ENCODE data around the gene IKZF3. TPM values are rescaled to one million over a fixed set of nuclear protein-coding genes. Genes with fewer than 3 reads are reported as not detected.

Gene IKZF3
- total and polyA plus RNA-seq, 4 donors: 1.0 to 3.9 (median 2.6) TPM

DNA sequence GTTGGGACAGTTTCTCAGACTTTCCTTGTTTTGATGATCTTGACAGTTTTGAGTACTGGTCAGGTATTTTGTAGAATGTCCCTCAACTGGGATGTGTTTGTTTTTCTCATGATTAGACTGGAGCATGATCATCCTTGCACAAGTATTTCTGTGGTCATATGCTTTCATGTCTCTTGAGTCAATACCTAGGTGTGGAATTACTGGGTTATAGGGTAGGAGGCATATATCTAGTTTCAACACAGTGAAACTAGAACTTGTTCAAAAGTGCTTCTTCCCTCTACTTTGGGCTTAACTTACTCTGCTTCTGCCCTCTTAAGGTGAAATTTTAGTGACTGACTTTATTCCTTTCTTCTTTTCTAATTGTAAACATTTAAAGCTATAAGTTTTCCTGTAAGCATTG is 30.1 kb downstream of the IKZF3 start:
- H3K27ac ChIP-seq (ENCODE audit: low read depth in 1 of 2, low read length in 1 of 2): no peak overlapping the region
- ATAC-seq (ENCODE audit: insufficient read depth, low FRiP score): no peak
- no peaks in the 10 kb centered on the region for H3K36me3 ChIP-seq (ENCODE audit: control insufficient read depth in 4 of 4, insufficient read depth in 4 of 4, low read length in 4 of 4)
- no peak for DNase-seq
- H3K9me3 ChIP-seq (ENCODE audit: control insufficient read depth in 4 of 4, insufficient read depth in 3 of 4, low read length in 3 of 4): peaks cover 0 to 5% (median 2%) of the 10 kb centered on the region in 4 donors
- no peaks in the 10 kb centered on the region for H3K27me3 ChIP-seq (ENCODE audit: control insufficient read depth in 3 of 3, insufficient read depth in 3 of 3, low read length in 2 of 3)
- TF ChIP-seq, protein P1, sequence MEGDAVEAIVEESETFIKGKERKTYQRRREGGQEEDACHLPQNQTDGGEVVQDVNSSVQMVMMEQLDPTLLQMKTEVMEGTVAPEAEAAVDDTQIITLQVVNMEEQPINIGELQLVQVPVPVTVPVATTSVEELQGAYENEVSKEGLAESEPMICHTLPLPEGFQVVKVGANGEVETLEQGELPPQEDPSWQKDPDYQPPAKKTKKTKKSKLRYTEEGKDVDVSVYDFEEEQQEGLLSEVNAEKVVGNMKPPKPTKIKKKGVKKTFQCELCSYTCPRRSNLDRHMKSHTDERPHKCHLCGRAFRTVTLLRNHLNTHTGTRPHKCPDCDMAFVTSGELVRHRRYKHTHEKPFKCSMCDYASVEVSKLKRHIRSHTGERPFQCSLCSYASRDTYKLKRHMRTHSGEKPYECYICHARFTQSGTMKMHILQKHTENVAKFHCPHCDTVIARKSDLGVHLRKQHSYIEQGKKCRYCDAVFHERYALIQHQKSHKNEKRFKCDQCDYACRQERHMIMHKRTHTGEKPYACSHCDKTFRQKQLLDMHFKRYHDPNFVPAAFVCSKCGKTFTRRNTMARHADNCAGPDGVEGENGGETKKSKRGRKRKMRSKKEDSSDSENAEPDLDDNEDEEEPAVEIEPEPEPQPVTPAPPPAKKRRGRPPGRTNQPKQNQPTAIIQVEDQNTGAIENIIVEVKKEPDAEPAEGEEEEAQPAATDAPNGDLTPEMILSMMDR (IDR thresholded peaks at IDR 0.05; ENCODE audit: control extremely low read depth, extremely low read depth): no peak
- H3K9ac ChIP-seq (ENCODE audit: insufficient read depth in 1 of 2, low read length in 2 of 2): no peak overlapping the region
- H3K4me3 ChIP-seq: no peak overlapping the region
- H3K4me1 ChIP-seq (ENCODE audit: control insufficient read depth in 5 of 5, insufficient read depth in 5 of 5, low read length in 5 of 5): no peaks in the 10 kb centered on the region

DNA sequence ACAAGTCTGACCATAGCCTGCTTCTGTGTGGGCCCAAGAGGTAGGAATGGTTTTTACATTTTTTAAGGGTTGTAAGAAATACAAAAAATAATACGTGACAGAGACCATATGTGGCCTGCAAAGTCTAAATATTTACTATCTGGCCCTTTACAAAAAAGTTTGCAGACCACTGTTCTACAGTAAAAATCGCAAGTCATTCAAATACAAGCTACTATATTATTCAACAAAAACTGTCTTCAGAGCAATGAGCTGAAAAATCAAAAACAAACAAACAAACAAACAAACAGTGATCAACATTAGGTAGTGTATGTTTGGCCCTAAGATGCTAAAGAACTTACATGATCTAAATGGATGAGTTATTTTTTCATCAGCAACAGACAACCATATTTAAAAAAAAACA is 32.5 kb downstream of the IKZF3 start:
- no peaks in the 10 kb centered on the region for H3K36me3 ChIP-seq (ENCODE audit: control insufficient read depth in 4 of 4, insufficient read depth in 4 of 4, low read length in 4 of 4)
- peaks cover 0 to 3% (median 0%) of the 10 kb centered on the region in 4 donors for H3K9me3 ChIP-seq (ENCODE audit: control insufficient read depth in 4 of 4, insufficient read depth in 3 of 4, low read length in 3 of 4)
- no peak overlapping the region for H3K4me3 ChIP-seq
- DNase-seq (no peak), ATAC-seq (ENCODE audit: insufficient read depth, low FRiP score) (no peak)
- no peak overlapping the region for H3K27ac ChIP-seq (ENCODE audit: low read depth in 1 of 2, low read length in 1 of 2)
- TF ChIP-seq, protein P1 (IDR thresholded peaks at IDR 0.05; ENCODE audit: control extremely low read depth, extremely low read depth): no peak
- no peak overlapping the region for H3K9ac ChIP-seq (ENCODE audit: insufficient read depth in 1 of 2, low read length in 2 of 2)
- WGBS, 2 donors: 83 to 89% methylated on average over 2 of the region's 2 CpGs
- H3K4me1 ChIP-seq (ENCODE audit: control insufficient read depth in 5 of 5, insufficient read depth in 5 of 5, low read length in 5 of 5): no peaks in the 10 kb centered on the region
- no peaks in the 10 kb centered on the region for H3K27me3 ChIP-seq (ENCODE audit: control insufficient read depth in 3 of 3, insufficient read depth in 3 of 3, low read length in 2 of 3)

DNA sequence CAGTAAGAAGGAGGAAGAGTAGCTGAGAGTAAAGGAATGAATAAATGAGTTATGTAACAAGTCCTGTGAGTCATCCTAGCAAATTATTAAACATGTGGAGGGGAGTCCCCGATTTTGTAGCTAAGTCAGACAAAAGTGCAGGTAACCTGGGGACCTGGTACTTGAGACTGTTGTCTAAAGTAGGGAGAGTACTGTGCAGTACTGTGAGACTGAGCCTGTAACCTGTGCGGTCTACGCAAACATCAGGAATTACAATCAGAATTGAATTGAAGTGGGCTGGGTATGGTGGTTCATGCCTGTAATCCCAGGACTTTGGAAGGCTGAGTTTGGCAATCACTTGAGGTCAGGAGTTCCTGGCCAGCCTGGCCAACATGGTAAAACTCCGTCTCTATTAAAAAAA is 35.7 kb downstream of the IKZF3 start:
- Histone ChIP-seq H3K9me3 (ENCODE audit: control insufficient read depth in 4 of 4, insufficient read depth in 3 of 4, low read length in 3 of 4) (peaks cover 0 to 6% (median 1%) of the 10 kb centered on the region in 4 donors), H3K27me3 (ENCODE audit: control insufficient read depth in 3 of 3, insufficient read depth in 3 of 3, low read length in 2 of 3) (no peaks in the 10 kb centered on the region), H3K36me3 (ENCODE audit: control insufficient read depth in 4 of 4, insufficient read depth in 4 of 4, low read length in 4 of 4) (no peaks in the 10 kb centered on the region), H3K27ac (ENCODE audit: low read depth in 1 of 2, low read length in 1 of 2) (no peak overlapping the region), H3K4me1 (ENCODE audit: control insufficient read depth in 5 of 5, insufficient read depth in 5 of 5, low read length in 5 of 5) (no peaks in the 10 kb centered on the region), H3K4me3 (no peak overlapping the region), H3K9ac (ENCODE audit: insufficient read depth in 1 of 2, low read length in 2 of 2) (no peak overlapping the region)
- DNase-seq (no peak), ATAC-seq (ENCODE audit: insufficient read depth, low FRiP score) (no peak)
- 71 to 79% methylated on average over 4 of the region's 4 CpGs for WGBS, 2 donors
- TF ChIP-seq, protein P1 (IDR thresholded peaks at IDR 0.05; ENCODE audit: control extremely low read depth, extremely low read depth): no peak

DNA sequence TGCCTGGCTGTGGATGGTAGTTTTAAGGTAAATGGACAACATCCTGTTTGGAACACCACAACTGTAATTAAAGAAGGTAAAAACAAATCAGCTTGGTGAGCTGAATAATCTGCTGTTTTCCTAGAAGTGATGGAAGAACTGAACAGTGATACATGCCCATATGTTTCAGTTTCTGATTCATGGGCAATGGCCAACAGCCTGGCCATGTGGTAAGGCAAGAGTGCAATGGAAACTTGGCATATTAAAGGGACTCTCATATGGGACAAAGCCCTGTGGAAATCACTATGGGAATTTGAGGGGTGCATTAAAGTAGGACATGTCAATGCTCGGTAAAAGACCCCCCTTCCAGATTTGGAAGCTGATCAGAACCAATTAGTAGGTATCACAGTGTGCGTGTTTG is 37.8 kb downstream of the IKZF3 start:
- TF ChIP-seq, protein P1 (IDR thresholded peaks at IDR 0.05; ENCODE audit: control extremely low read depth, extremely low read depth): no peak
- H3K4me3 ChIP-seq: no peak overlapping the region
- DNase-seq: no peak

More for the DNA sequence above, 37.8 kb downstream of the IKZF3 start:
- Histone ChIP-seq H3K9me3 (ENCODE audit: control insufficient read depth in 4 of 4, insufficient read depth in 3 of 4, low read length in 3 of 4) (peaks cover 0 to 7% (median 1%) of the 10 kb centered on the region in 4 donors), H3K4me1 (ENCODE audit: control insufficient read depth in 5 of 5, insufficient read depth in 5 of 5, low read length in 5 of 5) (no peaks in the 10 kb centered on the region), H3K27me3 (ENCODE audit: control insufficient read depth in 3 of 3, insufficient read depth in 3 of 3, low read length in 2 of 3) (no peaks in the 10 kb centered on the region), H3K9ac (ENCODE audit: insufficient read depth in 1 of 2, low read length in 2 of 2) (no peak overlapping the region), H3K36me3 (ENCODE audit: control insufficient read depth in 4 of 4, insufficient read depth in 4 of 4, low read length in 4 of 4) (no peaks in the 10 kb centered on the region), H3K27ac (ENCODE audit: low read depth in 1 of 2, low read length in 1 of 2) (no peak overlapping the region)
- 94 to 98% methylated on average over 2 of the region's 2 CpGs for WGBS, 2 donors
- no peak for ATAC-seq (ENCODE audit: insufficient read depth, low FRiP score)
